Raji (cell line): ENCODE measurements around the gene KBTBD12.

Experiments
- POLR2A ChIP-seq: IDR thresholded peaks from 2 replicates; pipeline ENCODE4 v1.6.1; 2011; ENCODE audit warnings: low read depth, low read length, control low read depth; ENCODE audit not compliant: insufficient read depth

Gene KBTBD12

GRCh38 chr3:127961963-127962362 is 46.9 kb downstream of the KBTBD12 start:
- no peak for TF ChIP-seq POLR2A

GRCh38 chr3:127962937-127963336 is 47.9 kb downstream of the KBTBD12 start:
- TF ChIP-seq POLR2A: no peak

- TF ChIP-seq POLR2A: no peak
Measured at GRCh38 chr3:127964053-127964452, 49.0 kb downstream of the KBTBD12 start.

- TF ChIP-seq POLR2A: no peak
Measured at GRCh38 chr3:127964816-127965215, 49.8 kb downstream of the KBTBD12 start.

- no peak for TF ChIP-seq POLR2A
Measured at GRCh38 chr3:127967316-127967715, 52.3 kb downstream of the KBTBD12 start.

GRCh38 chr3:127970966-127971592 is 56.0 kb downstream of the KBTBD12 start:
- TF ChIP-seq POLR2A: no peak

- TF ChIP-seq POLR2A: no peak
Measured at GRCh38 chr3:127974226-127974625, 59.2 kb downstream of the KBTBD12 start.

GRCh38 chr3:127975153-127976029 is 60.4 kb downstream of the KBTBD12 start:
- TF ChIP-seq POLR2A: no peak

- TF ChIP-seq POLR2A: no peak
Measured at GRCh38 chr3:127978636-127979035, 63.6 kb downstream of the KBTBD12 start.

- no peak for TF ChIP-seq POLR2A
Measured at GRCh38 chr3:127979473-127979872, 64.4 kb downstream of the KBTBD12 start.

GRCh38 chr3:127981097-127981496 is 66.1 kb downstream of the KBTBD12 start:
- no peak for TF ChIP-seq POLR2A

GRCh38 chr3:127982155-127982554 is 67.1 kb downstream of the KBTBD12 start:
- TF ChIP-seq POLR2A: no peak

GRCh38 chr3:127984241-127984975 is 69.4 kb downstream of the KBTBD12 start:
- no peak for TF ChIP-seq POLR2A

GRCh38 chr3:127985216-127985615 is 70.2 kb downstream of the KBTBD12 start:
- TF ChIP-seq POLR2A: no peak

- TF ChIP-seq POLR2A: no peak
Measured at GRCh38 chr3:127985655-127986225, 70.7 kb downstream of the KBTBD12 start.

GRCh38 chr3:127986803-127987202 is 71.8 kb downstream of the KBTBD12 start:
- no peak for TF ChIP-seq POLR2A
